ENCODE measurements around the gene ANKS1B.

DNA sequence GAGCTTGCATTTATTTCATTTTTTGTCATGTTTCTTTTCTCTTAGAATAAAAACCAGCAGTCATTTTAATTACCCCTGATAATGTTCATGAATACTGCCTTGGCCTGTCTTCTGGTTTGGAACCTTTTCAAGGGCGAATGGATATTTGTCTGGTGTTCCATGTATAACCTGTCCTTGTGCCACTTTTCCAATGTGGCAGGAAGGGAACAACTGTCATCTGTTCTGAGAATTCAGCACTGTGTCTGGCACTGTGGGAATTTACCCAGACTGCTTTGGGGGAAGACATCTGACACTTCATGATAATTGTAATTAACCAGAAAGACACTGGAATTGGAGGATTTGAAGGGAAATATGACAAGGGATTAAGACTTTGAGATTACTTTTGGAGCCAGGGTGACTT lies 986.8 kb downstream of the ANKS1B start:
- TF ChIP-seq, protein P1, sequence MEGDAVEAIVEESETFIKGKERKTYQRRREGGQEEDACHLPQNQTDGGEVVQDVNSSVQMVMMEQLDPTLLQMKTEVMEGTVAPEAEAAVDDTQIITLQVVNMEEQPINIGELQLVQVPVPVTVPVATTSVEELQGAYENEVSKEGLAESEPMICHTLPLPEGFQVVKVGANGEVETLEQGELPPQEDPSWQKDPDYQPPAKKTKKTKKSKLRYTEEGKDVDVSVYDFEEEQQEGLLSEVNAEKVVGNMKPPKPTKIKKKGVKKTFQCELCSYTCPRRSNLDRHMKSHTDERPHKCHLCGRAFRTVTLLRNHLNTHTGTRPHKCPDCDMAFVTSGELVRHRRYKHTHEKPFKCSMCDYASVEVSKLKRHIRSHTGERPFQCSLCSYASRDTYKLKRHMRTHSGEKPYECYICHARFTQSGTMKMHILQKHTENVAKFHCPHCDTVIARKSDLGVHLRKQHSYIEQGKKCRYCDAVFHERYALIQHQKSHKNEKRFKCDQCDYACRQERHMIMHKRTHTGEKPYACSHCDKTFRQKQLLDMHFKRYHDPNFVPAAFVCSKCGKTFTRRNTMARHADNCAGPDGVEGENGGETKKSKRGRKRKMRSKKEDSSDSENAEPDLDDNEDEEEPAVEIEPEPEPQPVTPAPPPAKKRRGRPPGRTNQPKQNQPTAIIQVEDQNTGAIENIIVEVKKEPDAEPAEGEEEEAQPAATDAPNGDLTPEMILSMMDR (conservative IDR thresholded peaks at IDR 0.05; ENCODE audit: low read length) = no peak
- TF ChIP-seq EZH2phosphoT487 (IDR thresholded peaks at IDR 0.05; ENCODE audit: borderline replicate concordance) = no peak
